GM03348 (cell line): ENCODE data around the gene FKBP1A.
A peak's percentile ranks its signal among the peaks of the same experiment; 100 is the strongest.

Experiments used
- DNase-seq: peaks from one replicate; pipeline ENCODE4 v3.0.0; 2012; ENCODE audit warnings: low spot score

FKBP1A gene

DNA sequence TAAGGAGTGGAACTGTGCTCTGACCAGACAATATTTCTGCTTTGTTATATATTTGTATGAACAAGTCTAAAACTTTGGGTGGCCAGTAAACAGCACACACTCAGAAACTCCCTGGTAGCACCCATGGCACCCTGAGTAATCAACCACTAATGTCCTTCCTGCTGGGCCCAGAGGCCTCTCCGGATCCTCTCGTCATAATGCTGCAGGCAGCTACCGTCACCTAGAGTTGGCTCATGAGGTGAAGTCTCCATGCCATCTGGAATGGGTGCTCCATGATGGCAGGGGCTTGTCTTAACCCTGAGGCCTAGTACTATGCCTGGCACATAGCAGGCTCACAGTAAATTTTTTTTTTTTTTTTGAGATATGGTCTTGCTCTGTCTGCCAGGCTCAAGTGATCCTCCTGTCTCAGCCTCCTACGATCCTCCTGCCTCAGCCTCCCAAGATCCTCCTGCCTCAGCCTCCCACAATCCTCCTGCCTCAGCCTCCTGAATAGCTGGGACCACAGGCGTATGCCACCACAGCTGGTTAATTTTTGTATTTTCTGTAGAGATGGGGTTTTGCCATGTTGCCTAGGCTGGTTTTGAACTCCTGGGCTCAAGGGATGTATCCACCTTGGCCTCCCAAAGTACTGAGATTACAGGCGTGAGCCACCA, 60.9 kb downstream of the FKBP1A start:
- DNase-seq = no peak

DNA sequence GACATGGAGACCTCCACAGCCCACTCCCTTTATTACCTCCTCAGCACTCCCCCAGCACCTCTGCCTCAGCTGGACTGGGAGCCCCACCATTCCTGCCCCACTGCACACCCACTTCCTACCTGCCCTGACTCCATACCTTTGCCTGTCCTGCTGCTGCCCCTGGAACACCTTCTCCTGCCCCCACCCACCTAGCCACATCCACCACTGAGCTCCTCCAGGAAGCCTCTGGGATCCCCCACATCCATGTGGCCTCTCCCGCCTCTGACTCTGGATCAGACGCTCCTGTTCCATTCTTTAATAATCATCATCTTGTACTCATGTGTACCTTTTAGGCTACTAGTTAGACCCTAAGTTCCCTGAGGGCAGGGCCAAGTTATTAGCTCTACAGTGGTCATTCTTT, 61.8 kb downstream of the FKBP1A start:
- no peak for DNase-seq

DNA sequence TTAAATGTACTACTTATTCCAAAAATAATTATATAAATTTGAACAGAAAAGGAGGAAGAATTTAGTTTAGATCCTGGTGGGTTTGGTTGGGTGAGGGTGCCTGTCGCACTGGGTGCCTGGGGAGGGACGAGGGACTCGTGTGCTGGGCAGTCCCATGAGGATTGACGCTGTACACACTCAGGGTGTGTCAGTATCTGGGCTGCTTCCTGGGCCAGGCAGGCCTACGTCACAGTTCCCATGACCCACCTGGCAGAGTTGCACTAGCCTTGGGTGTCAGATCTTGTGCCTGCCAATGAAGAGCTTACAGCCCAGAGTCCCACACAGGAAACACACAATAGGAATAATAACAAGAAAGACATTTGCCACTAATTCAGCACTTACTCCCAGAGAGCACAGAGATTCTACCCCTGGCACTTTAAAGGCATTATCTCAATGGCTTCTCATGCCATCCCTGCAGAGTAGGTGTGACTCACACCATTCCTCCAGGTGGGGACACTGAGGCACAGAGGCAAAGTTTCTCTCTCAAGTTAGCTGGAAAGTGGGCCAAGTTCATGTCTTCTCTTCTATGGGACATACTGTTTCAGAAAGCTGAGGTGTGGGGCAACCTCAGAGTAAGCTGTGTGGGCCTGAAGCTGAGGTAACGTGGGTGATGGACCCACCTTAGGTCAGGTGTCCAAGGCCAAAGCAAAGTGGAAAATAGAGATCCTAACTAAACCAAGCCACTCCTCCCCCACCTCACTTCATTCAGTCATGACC, 62.6 kb downstream of the FKBP1A start:
- no peak for DNase-seq

DNA sequence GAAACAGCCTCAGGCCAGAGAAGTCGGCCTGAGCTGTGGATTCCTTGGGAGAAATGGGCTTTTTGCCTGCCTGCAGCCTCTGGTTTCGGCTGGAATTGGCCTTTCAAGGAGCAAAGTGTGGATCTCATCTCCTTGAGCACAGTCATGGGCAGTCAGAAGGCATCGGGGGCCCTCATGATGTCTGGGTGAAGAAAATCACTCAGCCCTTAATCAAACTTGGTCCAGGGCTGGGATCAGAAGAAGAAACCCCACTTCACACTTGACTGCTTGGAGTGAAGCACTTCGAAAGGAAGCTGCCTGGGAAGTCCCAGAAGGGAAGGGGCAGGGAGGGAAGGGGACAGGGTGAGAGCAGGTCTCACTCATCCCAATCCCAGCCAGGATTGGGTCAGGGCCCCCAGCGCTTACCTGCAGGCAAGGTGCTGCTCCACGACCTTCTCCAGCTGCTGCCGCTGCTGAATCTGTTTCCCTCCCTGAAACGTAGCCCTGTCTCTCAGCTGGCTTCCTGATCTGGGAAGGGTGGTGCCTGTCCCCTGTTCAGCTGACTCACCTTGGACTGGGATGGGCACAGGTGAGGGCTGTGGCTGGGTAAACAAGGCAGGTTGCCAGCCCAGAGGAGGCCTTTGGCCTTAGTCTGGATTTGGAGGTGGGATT, 64.0 kb downstream of the FKBP1A start, which contains the start of gene SDCBP2:
Gene SDCBP2 (minus strand): TSS at position 460 of the 651 bp plus-strand sequence. CDS start 8,723 bp downstream, outside the sequence.
- DNase-seq = no peak

DNA sequence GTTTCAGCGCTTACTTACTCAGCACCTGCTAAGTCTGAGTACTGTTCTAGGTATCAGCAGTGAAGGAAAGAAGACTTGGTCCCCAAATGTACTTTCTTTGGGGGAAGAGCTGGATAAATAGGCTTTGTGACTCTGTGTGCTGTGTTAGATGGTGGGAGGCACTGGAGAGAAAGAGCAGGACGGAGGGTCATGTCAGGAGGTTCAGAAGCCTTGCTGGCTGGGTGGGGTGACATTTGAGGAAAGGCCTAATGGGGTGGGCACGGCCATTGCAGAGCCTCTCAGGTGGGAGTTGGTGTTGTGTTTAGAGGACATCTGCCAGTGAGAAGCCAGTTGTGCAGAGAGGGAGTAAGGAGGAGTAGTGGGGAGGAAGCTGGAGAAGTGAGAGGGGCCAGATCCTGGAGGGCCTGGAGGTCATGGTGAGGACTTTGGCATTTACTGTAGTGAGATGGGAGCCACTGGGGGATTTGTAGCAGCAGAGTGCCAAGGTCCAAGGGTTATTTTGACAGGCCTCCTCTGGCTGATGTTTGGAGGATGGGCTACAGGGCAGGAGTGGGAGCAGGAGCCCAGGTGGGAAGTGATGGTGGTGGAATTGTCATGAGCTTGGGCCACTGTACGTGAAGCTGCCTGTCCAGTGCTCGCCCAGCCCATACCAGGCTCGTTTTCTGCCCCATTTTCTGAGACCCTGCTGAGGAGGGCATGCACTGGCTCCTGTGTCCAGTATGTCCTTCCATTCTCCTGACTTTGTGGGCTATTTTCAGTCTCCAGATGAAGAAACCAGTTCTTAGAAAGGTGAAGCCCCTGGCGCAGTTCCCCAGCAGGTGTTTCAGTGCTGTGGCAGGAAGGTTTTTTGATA, 64.8 kb downstream of the FKBP1A start:
- DNase-seq = no peak

DNA sequence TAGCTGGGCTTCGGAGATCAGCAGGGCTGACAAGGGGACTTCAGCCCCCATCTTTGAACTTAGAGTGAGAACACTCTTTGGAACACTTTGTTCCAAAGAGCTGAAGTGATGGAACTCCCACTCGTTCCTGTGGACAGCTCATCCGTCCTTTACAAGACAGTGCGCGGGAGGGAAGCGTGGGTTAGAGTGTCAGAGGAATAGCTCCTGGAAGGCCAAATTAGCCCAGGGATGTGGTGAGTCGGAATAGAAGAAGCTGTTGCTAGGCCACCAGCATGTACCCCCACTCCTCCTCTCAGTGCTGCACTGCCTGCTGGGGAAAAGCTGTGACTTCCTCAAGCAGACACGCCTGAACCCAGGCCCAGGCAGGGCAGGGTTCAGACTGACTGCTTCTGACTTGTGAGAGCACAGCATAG, 65.6 kb downstream of the FKBP1A start:
- peak; percentile 36 for DNase-seq

DNA sequence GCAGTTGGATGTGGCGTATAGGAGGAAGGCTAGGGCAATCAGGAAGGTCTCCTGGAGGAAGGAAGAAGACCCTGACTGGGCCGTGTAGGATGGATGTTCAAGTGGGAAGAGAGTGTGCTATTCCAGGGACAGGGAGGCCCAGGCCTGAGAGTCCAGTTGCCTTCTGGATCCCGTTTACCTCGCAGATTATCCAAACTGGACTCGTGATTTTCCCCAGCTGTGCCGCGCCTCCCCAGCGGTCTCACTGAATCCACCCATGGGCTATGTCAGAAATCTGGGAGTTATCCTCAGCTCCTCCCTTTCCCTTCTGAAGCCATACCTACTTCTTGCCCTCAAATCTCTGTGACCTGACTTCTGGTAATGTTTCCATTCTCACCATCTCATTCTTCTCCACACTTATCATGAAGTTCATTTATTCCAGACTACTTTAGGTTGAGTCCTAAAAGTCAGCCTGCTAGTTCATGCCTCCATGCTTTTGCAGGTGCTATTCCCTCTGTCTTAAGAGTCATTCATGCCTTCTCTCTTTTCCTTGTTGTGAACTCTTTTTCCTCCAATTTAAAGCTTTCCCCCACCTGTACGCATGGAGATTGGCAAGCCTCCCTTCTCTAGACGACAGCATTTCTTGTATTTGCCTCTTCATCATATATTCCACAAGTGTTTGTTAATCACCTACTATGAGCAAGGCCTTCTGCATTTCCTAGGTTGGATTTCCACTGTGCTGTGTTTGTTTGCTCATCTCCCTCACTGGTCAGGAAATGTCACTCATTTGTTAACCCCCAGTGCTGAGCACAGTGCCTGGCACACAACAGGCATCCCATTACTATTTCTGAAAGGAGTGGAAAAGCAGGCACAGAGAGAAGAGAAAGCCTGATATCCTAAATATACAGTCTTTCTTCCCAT, 66.6 kb downstream of the FKBP1A start:
- DNase-seq = peak; percentile 62

DNA sequence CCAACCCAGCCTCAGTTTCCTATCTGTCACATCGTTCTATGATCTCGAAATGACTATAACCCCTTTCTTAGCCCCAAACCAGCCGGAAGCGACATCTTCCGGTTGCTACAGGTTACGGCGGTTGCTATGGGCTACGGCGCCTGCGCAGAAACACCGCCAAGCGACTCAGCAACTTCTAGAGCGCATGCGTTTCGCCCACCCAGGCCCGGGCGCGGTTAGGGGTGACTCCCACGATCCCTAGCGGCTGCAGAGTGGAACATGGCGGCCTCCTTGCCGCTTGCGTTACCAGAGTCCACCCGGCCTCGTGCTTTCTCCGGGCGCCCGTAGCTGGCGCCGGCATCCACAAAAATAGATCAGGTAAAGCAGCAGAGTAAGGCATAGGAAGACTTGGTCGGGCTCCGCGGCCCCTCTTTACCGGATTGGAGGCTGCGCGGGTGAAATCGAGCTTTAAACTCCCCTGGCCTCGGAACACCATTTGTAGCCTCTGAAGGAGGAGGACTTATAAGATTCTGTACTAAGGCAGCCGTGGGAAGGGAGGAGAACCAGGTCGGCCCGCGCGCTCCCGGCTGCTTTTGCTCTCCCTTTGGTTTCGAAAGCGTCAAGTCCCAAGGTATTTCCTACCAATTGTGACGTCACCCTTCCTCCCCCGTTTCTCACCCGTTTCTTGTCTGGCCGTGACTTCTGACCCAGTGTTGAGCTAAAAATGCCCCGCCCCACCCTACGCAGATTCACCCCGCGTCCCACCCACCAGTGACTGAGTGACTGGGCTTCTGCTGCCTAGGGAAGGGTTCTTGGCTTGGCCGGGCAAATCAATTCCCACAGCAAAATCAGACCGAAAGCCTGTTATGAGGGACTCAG, 67.5 kb downstream of the FKBP1A start:
- peak; percentile 100 for DNase-seq

DNA sequence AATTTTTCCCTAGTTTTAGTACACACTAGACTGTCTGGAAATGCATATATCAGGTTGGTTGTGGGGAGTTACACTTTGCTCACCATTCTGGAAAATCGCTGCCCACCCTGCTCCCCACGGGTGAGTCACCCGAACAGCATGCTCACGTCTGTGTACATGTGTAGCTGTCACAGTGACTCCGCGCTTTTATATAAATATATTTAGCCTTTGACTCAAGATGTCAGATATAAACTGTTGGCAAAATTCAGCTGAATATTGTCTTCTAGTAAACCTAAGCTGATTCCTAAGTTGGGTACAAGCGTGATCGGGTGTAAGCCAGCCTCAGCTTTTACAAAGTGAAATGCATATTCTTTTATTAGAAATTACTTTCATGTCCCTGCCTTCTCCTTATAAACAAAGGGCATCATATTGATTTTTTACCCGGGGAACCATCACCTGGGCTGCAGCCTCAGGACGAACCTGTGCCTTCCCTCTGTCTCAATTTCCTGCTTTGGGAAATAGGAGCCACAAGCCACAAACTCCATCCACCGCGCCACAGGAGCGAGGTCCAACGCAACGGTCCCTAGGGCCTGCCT, 68.2 kb downstream of the FKBP1A start:
- peak; percentile 54 for DNase-seq

DNA sequence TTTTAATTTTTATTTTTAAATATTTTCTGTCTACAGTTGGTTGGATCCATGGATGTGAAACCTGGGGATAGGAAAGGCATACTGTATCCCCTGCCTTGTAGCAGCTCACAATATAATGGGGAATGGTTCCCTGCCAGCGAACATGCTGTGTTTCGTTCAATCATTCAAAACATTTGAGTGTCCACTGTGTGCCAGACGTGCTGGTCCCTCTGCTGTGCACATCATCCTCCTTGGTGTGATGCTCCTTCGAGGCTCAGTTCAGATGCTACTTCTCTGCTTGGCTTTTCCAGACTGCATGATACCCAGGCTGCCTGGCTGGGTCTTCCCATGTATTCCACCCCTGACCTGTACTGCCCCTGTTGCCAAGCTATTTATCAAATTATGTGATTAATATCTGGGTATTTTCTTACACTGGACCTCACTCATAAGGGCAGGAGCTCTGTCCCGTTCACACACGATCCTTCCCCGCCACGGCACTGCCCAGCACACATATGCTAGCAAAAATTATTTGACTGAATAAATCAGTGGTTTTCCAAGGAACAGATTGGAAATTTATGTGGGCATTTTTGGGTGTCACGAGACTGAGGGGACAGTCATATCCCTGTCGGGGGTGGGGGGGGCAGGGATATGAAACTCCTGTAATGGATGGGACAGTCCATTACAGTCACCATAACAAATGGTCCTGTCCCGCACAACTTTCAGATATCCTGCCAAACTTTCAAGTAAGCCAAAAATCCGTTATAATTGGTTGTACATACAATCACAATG, 68.8 kb downstream of the FKBP1A start:
- DNase-seq = no peak

DNA sequence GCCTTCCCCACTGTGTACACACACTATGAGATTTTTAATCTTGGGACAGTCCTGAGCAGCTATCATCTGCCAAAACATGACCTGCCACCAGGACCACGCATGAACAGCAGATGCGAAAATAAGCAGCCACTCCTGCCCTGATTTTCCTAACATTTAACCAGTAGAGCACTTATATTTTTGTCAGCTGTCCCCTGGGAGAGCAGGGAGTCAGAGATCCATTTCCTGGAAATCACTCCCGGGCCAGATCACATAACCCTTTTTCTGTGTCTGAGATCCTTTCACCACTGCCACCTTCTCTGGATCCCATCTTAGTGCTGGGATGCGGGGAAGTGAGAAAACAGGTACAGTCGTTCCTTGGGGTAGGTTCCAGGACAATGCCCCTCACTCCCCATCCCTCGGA, 69.6 kb downstream of the FKBP1A start:
- DNase-seq = no peak

DNA sequence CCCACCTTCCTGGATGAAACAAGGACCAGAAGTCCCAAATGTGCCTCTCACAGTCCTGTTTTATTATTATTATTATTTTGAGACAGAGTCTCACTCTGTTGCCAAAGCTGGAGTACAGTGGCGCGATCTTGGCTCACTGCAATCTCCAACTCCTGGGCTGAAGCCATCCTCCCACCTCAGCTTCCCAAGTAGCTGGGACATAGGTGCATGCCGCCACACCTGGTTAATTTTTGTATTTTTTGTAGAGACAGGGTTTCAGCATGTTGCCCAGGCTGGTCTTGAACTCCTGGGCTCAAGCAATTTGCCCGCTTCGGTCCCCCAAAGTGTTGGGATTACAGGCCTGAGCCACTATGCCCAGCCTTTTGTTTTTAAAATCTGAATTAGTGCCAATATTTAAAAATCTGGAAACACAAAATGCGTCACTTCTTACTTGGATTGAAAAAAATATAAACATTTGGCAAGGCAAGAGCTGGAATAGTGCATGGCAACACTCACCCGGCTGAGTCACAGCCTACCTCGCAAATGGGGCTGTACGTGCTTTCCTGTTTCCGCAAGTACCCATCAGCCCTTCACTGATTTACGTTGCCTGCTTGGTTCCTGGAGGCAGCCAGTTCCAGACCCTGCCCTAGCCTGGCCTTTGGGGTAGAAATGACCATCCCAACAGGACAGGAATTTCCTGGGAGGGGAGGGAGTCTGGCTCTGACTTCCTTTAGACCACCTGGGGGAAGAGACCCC, 70.2 kb downstream of the FKBP1A start:
- peak; percentile 86 for DNase-seq

DNA sequence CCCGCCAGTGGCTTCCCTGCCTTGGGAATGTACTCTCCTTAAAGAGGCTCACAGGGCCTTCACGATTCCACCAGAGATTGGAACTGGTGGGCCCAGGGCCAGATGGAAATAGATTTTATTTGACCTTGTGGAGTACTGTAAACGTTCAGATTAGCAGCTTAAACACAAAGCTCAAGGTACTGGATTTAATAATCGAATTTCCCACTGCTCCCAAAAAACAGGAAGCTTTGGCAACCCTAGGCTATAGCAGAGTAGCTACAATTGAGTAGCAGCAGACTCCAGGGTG, 71.3 kb downstream of the FKBP1A start:
- no peak for DNase-seq

DNA sequence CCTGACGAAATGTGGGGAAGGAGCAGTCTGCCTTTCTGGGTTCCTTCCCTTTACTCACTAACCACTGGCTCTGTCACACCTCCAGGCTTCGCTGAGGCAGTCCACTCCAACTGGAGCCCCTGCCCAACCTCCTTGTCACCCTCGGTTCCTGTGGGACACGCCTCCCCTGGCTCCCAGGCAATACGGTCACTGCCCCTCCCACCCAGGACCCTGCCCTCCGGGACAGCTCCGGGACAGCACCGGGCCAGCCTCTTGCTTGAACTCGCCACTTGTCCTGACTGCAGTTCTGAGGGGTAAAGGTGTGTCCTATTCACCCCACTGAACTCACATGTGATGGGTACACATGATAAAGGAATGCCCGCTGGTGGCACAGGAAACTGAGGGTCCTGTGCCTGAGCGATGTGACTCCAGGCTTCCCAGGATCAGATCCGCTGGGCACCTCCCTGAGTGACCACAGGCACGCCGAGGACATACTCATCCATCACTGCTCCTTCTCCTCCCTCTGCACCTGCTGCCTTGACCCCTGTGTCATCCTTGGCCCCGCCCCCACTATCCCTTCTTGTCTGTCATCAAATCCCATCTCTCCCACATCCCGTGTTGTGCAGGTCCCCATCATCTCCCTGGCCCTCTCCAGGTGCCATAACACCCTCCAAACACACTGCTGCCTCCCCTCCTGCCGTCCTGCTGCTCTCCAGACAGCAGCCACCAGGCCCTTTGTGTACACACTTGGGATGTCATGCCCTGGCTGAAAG, 71.8 kb downstream of the FKBP1A start:
- no peak for DNase-seq

DNA sequence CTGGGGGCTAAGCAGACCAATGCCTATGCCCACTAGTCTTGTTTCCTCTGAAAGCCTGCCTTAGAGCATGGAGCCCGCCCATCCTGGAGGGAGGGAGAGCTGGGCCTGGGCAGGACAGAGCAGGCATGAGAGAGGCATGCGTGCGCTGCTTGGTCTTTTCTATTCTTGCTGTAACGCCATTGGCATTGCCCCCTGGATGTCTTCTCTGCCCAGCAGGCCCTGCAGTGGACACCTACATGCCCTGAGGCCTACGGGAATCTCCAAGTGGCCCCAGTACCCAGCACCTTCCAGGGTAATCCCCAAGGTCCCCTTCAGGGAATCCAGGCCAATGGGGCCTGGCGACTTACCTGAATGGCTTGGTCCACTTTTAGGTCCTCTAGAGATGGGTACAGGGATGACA, 72.8 kb downstream of the FKBP1A start:
- no peak for DNase-seq

DNA sequence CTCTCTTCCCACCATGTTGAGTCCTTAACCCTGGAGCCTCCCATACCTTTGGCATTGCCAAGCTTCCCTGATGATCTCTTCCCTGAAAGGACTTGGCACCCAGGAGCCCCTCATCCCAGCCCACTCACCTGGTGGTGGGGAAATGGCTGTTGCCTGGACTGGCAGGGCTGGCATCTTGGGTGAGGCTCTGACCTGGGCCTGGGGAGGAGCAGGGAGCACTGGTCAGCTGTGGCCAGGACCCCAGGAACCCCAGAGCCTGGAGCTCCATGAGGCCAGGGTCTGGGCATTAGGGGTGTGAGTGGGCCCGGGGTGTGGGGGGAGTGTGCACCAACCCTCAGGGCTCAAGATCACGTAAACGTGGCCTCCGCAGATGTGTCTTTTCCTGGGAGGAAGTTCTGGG, 73.4 kb downstream of the FKBP1A start:
- no peak for DNase-seq

DNA sequence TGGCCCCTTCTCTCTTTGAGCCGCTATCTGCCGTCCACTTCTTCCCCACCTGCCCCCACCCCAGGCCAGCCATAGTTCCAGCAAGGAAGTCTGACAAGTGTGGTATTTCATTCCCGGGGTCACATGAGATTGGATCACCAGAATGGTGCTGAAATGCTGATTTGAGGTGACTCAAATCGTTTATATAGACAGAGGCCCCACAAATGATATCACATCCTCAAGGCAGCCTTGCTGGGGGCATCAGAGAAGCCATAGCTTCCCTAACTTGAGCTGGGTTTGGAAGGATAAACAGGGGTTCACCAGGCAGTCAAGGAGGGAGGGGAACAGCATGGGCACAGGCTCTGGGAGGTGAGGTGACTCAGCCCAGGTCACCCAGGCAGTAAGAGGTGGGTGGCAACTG, 73.8 kb downstream of the FKBP1A start:
- no peak for DNase-seq
